SK-N-SH (cell line): Measurements from ENCODE around the gene TBC1D1. TPM values are rescaled to one million over a fixed set of nuclear protein-coding genes. Genes with fewer than 3 reads are reported as not detected.

Experiments used
- CTCF ChIA-PET: fragments of 300-600, 350-600 bp; formaldehyde crosslinking; extraction: SDS; loops from one replicate; lab custom pipeline; 2021; lab: Yijun Ruan, JAX
- POLR2A ChIA-PET: fragments of 350-600 bp; sonication (Branson Sonifier 250); formaldehyde crosslinking; extraction: SDS; loops from one replicate; lab custom pipeline; 2020; ENCODE audit warnings: antibody characterized with exemption, inconsistent platforms; lab: Yijun Ruan, JAX
- DNase-seq: peaks from one replicate; pipeline ENCODE4 v3.0.0; 2012
- H2AFZ ChIP-seq: fragments of 200-600 bp; sonication (generic); 2 replicates; pipeline ENCODE4 v1.8.1; 2016; ENCODE audit warnings: antibody characterized with exemption, mild to moderate bottlenecking, low read depth
- H3F3A ChIP-seq: fragments of 200-600 bp; sonication (generic); replicated peaks from 2 replicates; pipeline ENCODE3; 2016; ENCODE audit warnings: antibody characterized with exemption, mild to moderate bottlenecking; ENCODE audit not compliant: insufficient read depth
- H3K27ac ChIP-seq, 2 experiments: fragments of 200-500 bp in 1 of 2; fragments of 200-600 bp in 1 of 2; sonication (Bioruptor generic) in 1 of 2; sonication (generic), shearing (Covaris generic) in 1 of 2; 2 replicates each; pipeline versions ENCODE4 v1.5.1 to v1.6.1; 2014 to 2016; ENCODE audit warnings: low read depth in 2 of 2, inconsistent platforms in 1 of 2, low read length in 1 of 2, mild to moderate bottlenecking in 1 of 2, mixed read lengths in 1 of 2
- H3K27me3 ChIP-seq: fragments of 200-600 bp; sonication (generic), shearing (Covaris generic); 2 replicates; pipeline ENCODE4 v1.6.1; 2016; ENCODE audit warnings: mixed run types; ENCODE audit not compliant: insufficient read depth
- H3K36me3 ChIP-seq, 2 experiments: fragments of 200-500 bp in 1 of 2; fragments of 200-600 bp in 1 of 2; sonication (Bioruptor generic) in 1 of 2; sonication (generic) in 1 of 2; replicated peaks in 1 of 2; 2 replicates each; pipeline versions ENCODE3 to v1.5.1; 2014 to 2016; ENCODE audit warnings: low read length in 1 of 2, mild to moderate bottlenecking in 1 of 2; ENCODE audit not compliant: insufficient read depth in 2 of 2, control insufficient read depth in 1 of 2
- H3K4me1 ChIP-seq, 2 experiments: fragments of 200-500 bp in 1 of 2; fragments of 200-600 bp in 1 of 2; sonication (Bioruptor generic) in 1 of 2; sonication (generic), shearing (Covaris generic) in 1 of 2; 2 replicates each; pipeline versions ENCODE4 v1.5.1 to v1.6.1; 2014 to 2016; ENCODE audit warnings: low read depth in 1 of 2, low read length in 1 of 2, mixed run types in 1 of 2; ENCODE audit not compliant: insufficient read depth in 2 of 2, control insufficient read depth in 1 of 2
- H3K4me2 ChIP-seq: fragments of 200-600 bp; sonication (generic), shearing (Covaris generic); 2 replicates; pipeline ENCODE4 v1.6.1; 2017; ENCODE audit warnings: mixed run types
- H3K4me3 ChIP-seq, 2 experiments: fragments of 200-500 bp in 1 of 2; fragments of 200-600 bp in 1 of 2; sonication (Bioruptor generic) in 1 of 2; sonication (generic), shearing (Covaris generic) in 1 of 2; 2 replicates each; pipeline versions ENCODE4 v1.5.1 to v1.8.1; 2014 to 2016; ENCODE audit warnings: low read depth in 2 of 2, inconsistent platforms in 1 of 2, low read length in 1 of 2, mild to moderate bottlenecking in 1 of 2, mixed read lengths in 1 of 2, moderate library complexity in 1 of 2
- H3K79me2 ChIP-seq: fragments of 200-600 bp; sonication (generic); 2 replicates; pipeline ENCODE4 v1.8.1; 2017; ENCODE audit warnings: mild to moderate bottlenecking; ENCODE audit not compliant: insufficient read depth
- H3K9ac ChIP-seq: fragments of 200-600 bp; sonication (generic); 2 replicates; pipeline ENCODE4 v1.6.1; 2017; ENCODE audit warnings: mixed run types
- H3K9me2 ChIP-seq: fragments of 200-600 bp; sonication (generic); 2 replicates; pipeline ENCODE4 v1.6.1; 2017; ENCODE audit warnings: mixed run types
- H3K9me3 ChIP-seq: fragments of 200-600 bp; sonication (generic); 2 replicates; pipeline ENCODE4 v1.6.1; 2017; ENCODE audit warnings: mixed run types, mild to moderate bottlenecking, moderate library complexity
- H4K20me1 ChIP-seq: fragments of 200-600 bp; sonication (generic); 2 replicates; pipeline ENCODE4 v1.6.1; 2017; ENCODE audit warnings: mild to moderate bottlenecking, mixed run types; ENCODE audit not compliant: insufficient read depth
- ELF1 ChIP-seq: IDR thresholded peaks from 2 replicates; pipeline ENCODE4 v1.4.0; 2012
- FOXJ3 ChIP-seq: sonication (generic); formaldehyde crosslinking; IDR thresholded peaks from 2 replicates; pipeline ENCODE4 v1.5.1; 2020; ENCODE audit warnings: mild to moderate bottlenecking, missing genetic modification reagents
- GABPA ChIP-seq: IDR thresholded peaks from 2 replicates; pipeline ENCODE4 v1.4.0; 2012; ENCODE audit warnings: low read depth, mild to moderate bottlenecking
- MAX ChIP-seq: IDR thresholded peaks from 2 replicates; pipeline ENCODE4 v1.4.0; 2012; ENCODE audit warnings: low read depth
- NRF1 ChIP-seq: IDR thresholded peaks from 2 replicates; pipeline ENCODE4 v1.6.1; 2012; ENCODE audit warnings: low read depth, mild to moderate bottlenecking, low read length
- PBX3 ChIP-seq: IDR thresholded peaks from 2 replicates; pipeline ENCODE4; 2012
- RCOR1 ChIP-seq: fragments of 150-350 bp; IDR thresholded peaks from 2 replicates; pipeline ENCODE4 v1.6.1; 2017; ENCODE audit warnings: antibody characterized with exemption, low read length
- RFX5 ChIP-seq: IDR thresholded peaks from 2 replicates; pipeline ENCODE4 v1.6.1; 2012; ENCODE audit warnings: mild to moderate bottlenecking, improper control_type of control experiment, low read length
- RXRA ChIP-seq: IDR thresholded peaks from 2 replicates; pipeline ENCODE4 v1.4.0; 2012; ENCODE audit warnings: low read depth, mild to moderate bottlenecking, borderline replicate concordance
- SMC3 ChIP-seq: IDR thresholded peaks from 2 replicates; pipeline ENCODE4 v1.6.1; 2012; ENCODE audit warnings: low read depth, low read length, improper control_type of control experiment
- TCF12 ChIP-seq: IDR thresholded peaks from 2 replicates; pipeline ENCODE4 v1.4.0; 2012
- TEAD4 ChIP-seq: IDR thresholded peaks from 2 replicates; pipeline ENCODE4 v1.4.0; 2012; ENCODE audit warnings: mild to moderate bottlenecking, borderline replicate concordance; ENCODE audit not compliant: insufficient read depth
- USF1 ChIP-seq: IDR thresholded peaks from 2 replicates; pipeline ENCODE4 v1.4.0; 2012; ENCODE audit warnings: low read depth, borderline replicate concordance
- USF2 ChIP-seq: fragments of 150-350 bp; IDR thresholded peaks from 2 replicates; pipeline ENCODE4 v1.6.1; 2017; ENCODE audit warnings: antibody characterized with exemption, low read length, low read depth, borderline replicate concordance
- YY1 ChIP-seq: IDR thresholded peaks from 2 replicates; pipeline ENCODE4 v1.4.0; 2012; ENCODE audit warnings: low read depth, mild to moderate bottlenecking
- WGBS: methylation state at CpG from one replicate; pipeline ENCODE4 v1.1.6; 2017; ENCODE audit warnings: low lambda C conversion rate; 5-methylcytosine and 5-hydroxymethylcytosine counted together
- polyA plus RNA-seq, 3 experiments: library from polyadenylated mRNA; depleted of rRNA; stranded (reverse); fragments of >200 nt; gene quantifications; 2 replicates each; pipeline ENCODE4 v1.2.3, GENCODE V29; 2012

Gene TBC1D1
- polyA plus RNA-seq, 1 of the 3 experiments (the other 2 are of a cell fraction): 29.8 TPM

- Histone ChIP-seq H3K9me3 (no peaks in the 10 kb centered on the region), H2AFZ (no peak overlapping the region), H3K27ac (no peak overlapping the region), H3F3A (no peaks in the 10 kb centered on the region), H4K20me1 (no peaks in the 10 kb centered on the region), H3K27me3 (no peaks in the 10 kb centered on the region), H3K36me3 (peaks cover 17 to 32% of the 10 kb centered on the region in 2 experiments), H3K4me2 (no peak overlapping the region), H3K4me1 (no peaks in the 10 kb centered on the region; a peak in 1 of 4 replicates), H3K9ac (no peak overlapping the region), H3K4me3 (no peak overlapping the region), H3K79me2 (no peaks in the 10 kb centered on the region), H3K9me2 (no peaks in the 10 kb centered on the region)
- DNase-seq: no peak
- CTCF ChIA-PET: interaction anchor here (0.9 to 1.4 kb wide), 4 partner anchors 15 to 257 kb away, joined by 3 to 5 read pairs (median 4); no protein-coding TSS in a partner anchor
- no peak for TF ChIP-seq SMC3
- no peak for TF ChIP-seq USF1
- no peak for TF ChIP-seq USF2
- no peak for TF ChIP-seq MAX
- no peak for TF ChIP-seq GABPA
- TF ChIP-seq YY1: no peak
- TF ChIP-seq RXRA: no peak
- no peak for TF ChIP-seq FOXJ3 (CRISPR knock-in tag)
- no peak for TF ChIP-seq RCOR1
- TF ChIP-seq TCF12: no peak
- TF ChIP-seq NRF1: no peak
- no peak for TF ChIP-seq TEAD4
- TF ChIP-seq ELF1: no peak
- WGBS: 96% methylated on average over 1 of the region's 1 CpG
- POLR2A ChIA-PET: no interaction called here
Measured at GRCh38 chr4:37860266-37860665, 30.6 kb upstream of the TBC1D1 start.

GRCh38 chr4:37862961-37863360 is 27.9 kb upstream of the TBC1D1 start:
- ChIA-PET CTCF (interaction anchor here (1.0 kb wide), 1 partner anchor 55 kb away, joined by 4 read pairs; no protein-coding TSS in a partner anchor), POLR2A (no interaction called here)
- no peak overlapping the region for H3K4me2 ChIP-seq
- TF ChIP-seq GABPA: no peak
- no peak for TF ChIP-seq RFX5
- no peak for TF ChIP-seq PBX3
- 95% methylated on average over 4 of the region's 4 CpGs for WGBS
- H3K79me2 ChIP-seq: no peaks in the 10 kb centered on the region
- no peak overlapping the region for H3K9ac ChIP-seq
- H3K4me3 ChIP-seq: no peak overlapping the region
- H3F3A ChIP-seq: no peaks in the 10 kb centered on the region
- DNase-seq: no peak
- H2AFZ ChIP-seq: no peak overlapping the region
- H3K9me3 ChIP-seq: no peaks in the 10 kb centered on the region
- H3K9me2 ChIP-seq: no peaks in the 10 kb centered on the region
- H3K27me3 ChIP-seq: no peaks in the 10 kb centered on the region
- H3K4me1 ChIP-seq: no peaks in the 10 kb centered on the region; a peak in 1 of 4 replicates
- H4K20me1 ChIP-seq: no peaks in the 10 kb centered on the region
- peaks cover 12 to 17% of the 10 kb centered on the region in 2 experiments for H3K36me3 ChIP-seq
- H3K27ac ChIP-seq: no peak overlapping the region
